GM18526 (cell line): Measurements from ENCODE around the gene TRAP1.

ENCODE experiments used
- POLR2A ChIP-seq: IDR thresholded peaks from 3 replicates; pipeline ENCODE4 v1.6.1; 2011; ENCODE audit not compliant: insufficient read length; ENCODE audit errors: extremely low read depth

TRAP1 gene

GRCh38 chr16:3655030-3655395 lies 62.3 kb downstream of the TRAP1 start:
- no peak for TF ChIP-seq POLR2A

GRCh38 chr16:3654249-3654991 lies 62.9 kb downstream of the TRAP1 start, which contains the start of gene DNASE1:
TSS of gene DNASE1 (plus strand) at chr16:3654691. CDS start at chr16:3655374, 683 bp downstream.
- TF ChIP-seq POLR2A: no peak

GRCh38 chr16:3652373-3653195 lies 64.7 kb downstream of the TRAP1 start:
- TF ChIP-seq POLR2A: no peak

- TF ChIP-seq POLR2A: no peak
Observed at GRCh38 chr16:3651461-3652372, 65.6 kb downstream of the TRAP1 start.

- TF ChIP-seq POLR2A: no peak
Observed at GRCh38 chr16:3650631-3651265, 66.6 kb downstream of the TRAP1 start.

GRCh38 chr16:3646348-3646920 lies 70.9 kb downstream of the TRAP1 start:
- no peak for TF ChIP-seq POLR2A

GRCh38 chr16:3645504-3646347 lies 71.6 kb downstream of the TRAP1 start:
- TF ChIP-seq POLR2A: no peak

GRCh38 chr16:3645108-3645503 lies 72.2 kb downstream of the TRAP1 start:
- no peak for TF ChIP-seq POLR2A

GRCh38 chr16:3643095-3643730 lies 74.1 kb downstream of the TRAP1 start:
- TF ChIP-seq POLR2A: no peak

GRCh38 chr16:3642397-3643094 lies 74.8 kb downstream of the TRAP1 start:
- TF ChIP-seq POLR2A: no peak

GRCh38 chr16:3641801-3642396 lies 75.4 kb downstream of the TRAP1 start:
- TF ChIP-seq POLR2A: no peak
